Endothelial cell of umbilical vein (primary cell): ENCODE data around the gene F5. TPM values are rescaled to one million over a fixed set of nuclear protein-coding genes. Genes with fewer than 3 reads are reported as not detected.

ENCODE experiments used
- BruUV-seq: library from RNA; stranded (reverse); fragments of 400-500 nt; replicated peaks from 2 replicates; lab custom pipeline; 2021; lab: Mats Ljungman, UMichigan
- CTCF ChIA-PET: fragments of 300-600, 350-600 bp; sonication (Branson Sonifier 250); formaldehyde crosslinking; loops from one replicate; lab custom pipeline; 2021; ENCODE audit warnings: antibody characterized with exemption, inconsistent platforms; lab: Charles Lee
- POLR2A ChIA-PET: fragments of 300-600, 350-600 bp; sonication (Branson Sonifier 250); formaldehyde crosslinking; loops from one replicate; lab custom pipeline; 2021; ENCODE audit warnings: antibody characterized with exemption, inconsistent platforms; lab: Charles Lee
- DNase-seq: peaks from one replicate; pipeline ENCODE4 v3.0.0-alpha.2; 2011; ENCODE audit warnings: low read depth, low spot score
- FAIRE-seq: peaks from 2 replicates; lab custom pipeline; 2011; peaks lifted over from hg19 to GRCh38; lab: Jason Lieb, UNC
- H2AFZ ChIP-seq: 2 replicates; pipeline ENCODE4 v1.6.0; 2012; ENCODE audit warnings: low read depth, low read length, control low read depth, inconsistent platforms
- H3K27ac ChIP-seq: 2 replicates; pipeline ENCODE4 v1.5.1; 2011; ENCODE audit warnings: low read depth, mild to moderate bottlenecking, control low read depth, low read length, moderate library complexity; ENCODE audit not compliant: insufficient read depth
- H3K27me3 ChIP-seq, 2 experiments: 2 replicates each; pipeline versions ENCODE4 v1.6.0 to v1.6.1; 2011; ENCODE audit warnings: low read length in 2 of 2, mixed read lengths in 1 of 2; ENCODE audit not compliant: control insufficient read depth in 2 of 2, insufficient read depth in 2 of 2
- H3K36me3 ChIP-seq, 2 experiments: 2 replicates in 1 of 2; 3 replicates in 1 of 2; pipeline ENCODE4 v1.5.1; 2011; ENCODE audit warnings: low read length in 2 of 2, mild to moderate bottlenecking in 1 of 2, moderate library complexity in 1 of 2; ENCODE audit not compliant: control insufficient read depth in 2 of 2, insufficient read depth in 2 of 2; ENCODE audit errors: extremely low read depth in 1 of 2
- H3K4me1 ChIP-seq: 3 replicates; pipeline ENCODE4 v1.5.1; 2011; ENCODE audit warnings: mild to moderate bottlenecking, low read length; ENCODE audit not compliant: control insufficient read depth, insufficient read depth; ENCODE audit errors: extremely low read depth
- H3K4me2 ChIP-seq: 2 replicates; pipeline ENCODE4 v1.6.1; 2011; ENCODE audit warnings: low read length, control low read depth, mixed read lengths; ENCODE audit not compliant: insufficient read depth
- H3K4me3 ChIP-seq, 3 experiments: fragments of 200-600 bp in 1 of 3; sonication (generic), shearing (Covaris generic) in 1 of 3; replicated peaks in 1 of 3; 2 replicates each; pipeline ENCODE4 v1.5.1; 2011 to 2016; ENCODE audit warnings: control low read depth in 3 of 3, low read length in 3 of 3, mild to moderate bottlenecking in 2 of 3, inconsistent platforms in 1 of 3, low read depth in 1 of 3, moderate library complexity in 1 of 3; ENCODE audit not compliant: insufficient read depth in 1 of 3
- H3K79me2 ChIP-seq: 2 replicates; pipeline ENCODE4 v1.6.0; 2012; ENCODE audit warnings: low read length, inconsistent platforms; ENCODE audit not compliant: control insufficient read depth, insufficient read depth
- H3K9ac ChIP-seq: replicated peaks from 2 replicates; pipeline ENCODE3; 2011; ENCODE audit warnings: low read length, control low read depth; ENCODE audit not compliant: insufficient read depth; ENCODE audit errors: extremely low read depth
- H3K9me1 ChIP-seq: replicated peaks from 3 replicates; pipeline ENCODE4 v1.6.0; 2011; ENCODE audit warnings: mild to moderate bottlenecking, low read length; ENCODE audit not compliant: control insufficient read depth, insufficient read depth; ENCODE audit errors: extremely low read depth
- H3K9me3 ChIP-seq: replicated peaks from 2 replicates; pipeline ENCODE4 v1.5.1; 2012; ENCODE audit warnings: low read length, inconsistent platforms; ENCODE audit not compliant: control insufficient read depth, insufficient read depth
- H4K20me1 ChIP-seq: replicated peaks from 2 replicates; pipeline ENCODE3; 2011; ENCODE audit warnings: mild to moderate bottlenecking, low read length; ENCODE audit not compliant: control insufficient read depth, insufficient read depth; ENCODE audit errors: extremely low read depth
- CTCF ChIP-seq, 2 donors: IDR thresholded peaks; 1 replicate in 1 of 2; 2 replicates in 1 of 2; pipeline ENCODE4 v1.5.1; 2011; ENCODE audit warnings: low read length in 2 of 2, mild to moderate bottlenecking in 2 of 2, moderate library complexity in 2 of 2, control low read depth in 1 of 2, inconsistent platforms in 1 of 2, low read depth in 1 of 2; ENCODE audit not compliant: insufficient read depth in 1 of 2; ENCODE audit errors: extremely low read depth in 1 of 2
- EZH2 ChIP-seq: IDR thresholded peaks from 2 replicates; pipeline ENCODE4 v1.6.1; 2012; ENCODE audit warnings: borderline replicate concordance, low read depth, mild to moderate bottlenecking, moderate library complexity, low read length, inconsistent platforms; ENCODE audit not compliant: severe bottlenecking
- FOS ChIP-seq: IDR thresholded peaks from 2 replicates; pipeline ENCODE4 v1.6.1; 2011; ENCODE audit warnings: mild to moderate bottlenecking, low read length, moderate library complexity, borderline replicate concordance; ENCODE audit not compliant: insufficient read depth
- GATA2 ChIP-seq: IDR thresholded peaks from 2 replicates; pipeline ENCODE4 v1.7.0; 2011; ENCODE audit warnings: low read depth, mild to moderate bottlenecking, moderate library complexity, mixed read lengths, low read length; ENCODE audit not compliant: insufficient read length, insufficient read depth
- JUN ChIP-seq: IDR thresholded peaks from 2 replicates; pipeline ENCODE4 v1.6.1; 2011; ENCODE audit warnings: borderline replicate concordance, low read depth; ENCODE audit not compliant: insufficient read length, insufficient read depth
- MAX ChIP-seq: IDR thresholded peaks from 2 replicates; pipeline ENCODE4 v1.6.1; 2011; ENCODE audit not compliant: insufficient read depth, insufficient read length
- MYC ChIP-seq: IDR thresholded peaks from one replicate; pipeline ENCODE4 v1.6.1; 2011; ENCODE audit warnings: mild to moderate bottlenecking, low read depth, low read length
- POLR2A ChIP-seq: IDR thresholded peaks from 2 replicates; pipeline ENCODE4 v1.6.1; 2012; ENCODE audit warnings: low read depth, mild to moderate bottlenecking, control low read depth, low read length
- POLR2AphosphoS5 ChIP-seq: IDR thresholded peaks from 2 replicates; pipeline ENCODE4 v1.6.1; 2012; ENCODE audit warnings: low read depth, mild to moderate bottlenecking, control low read depth, low read length, moderate library complexity; ENCODE audit not compliant: insufficient read depth
- dilution Hi-C: fragments of 300-500 bp; cut with MboI; formaldehyde crosslinking; loops from one replicate; pipeline ENCODE4 v1.15.0; 2019; ENCODE audit warnings: low sequenced_read_pairs; ENCODE audit not compliant: extremely low pct_ligation_motif_present
- intact Hi-C: fragments of 100-400 bp; cut with micrococcal nuclease; formaldehyde crosslinking; loops from one replicate; pipeline ENCODE4 v1.10.0; 2022
- polyA plus RNA-seq, 4 experiments: library from polyadenylated mRNA; depleted of rRNA in 3 of 4; stranded (reverse) in 3 of 4; unstranded in 1 of 4; fragments of >200 nt; gene quantifications; 2 replicates each; pipeline versions ENCODE4 v1.2.1 to v1.2.3, GENCODE V29; 2011 to 2012; ENCODE audit warnings: missing spikeins in 1 of 4
- total RNA-seq: library from RNA; stranded (reverse); gene quantifications from 2 replicates; pipeline ENCODE4 v1.2.3, GENCODE V29; 2021

F5 gene
- total and polyA plus RNA-seq, 2 donors (not counting 3 experiments of a cell fraction or from before 2014, with no cell fraction given), result not detected

- no peak overlapping the region for H3K4me2 ChIP-seq
- FAIRE-seq (no peak), DNase-seq (no peak)
- no peak overlapping the region for H2AFZ ChIP-seq
- no peaks in the 10 kb centered on the region for H3K79me2 ChIP-seq
- intact Hi-C loops, result no loop called here
- CTCF ChIA-PET, result no interaction called here
- dilution Hi-C loops, result no loop called here
- no peaks in the 10 kb centered on the region for H3K9me1 ChIP-seq
- BruUV-seq, result no TSS peak
- no peak overlapping the region for H3K27ac ChIP-seq
- no peaks in the 10 kb centered on the region for H3K4me1 ChIP-seq
- TF ChIP-seq CTCF (IDR thresholded peaks at IDR 0.05; ENCODE audit: extremely low read depth in 1 of 2, insufficient read depth in 1 of 2, low read depth in 1 of 2, low read length in 2 of 2), result no peak
- no peak for TF ChIP-seq GATA2
- TF ChIP-seq FOS, result no peak
- no peak for TF ChIP-seq MYC
- H3K9ac ChIP-seq, result no peak overlapping the region
- no peaks in the 10 kb centered on the region for H3K9me3 ChIP-seq
- H4K20me1 ChIP-seq, result no peaks in the 10 kb centered on the region
- POLR2A ChIA-PET, result no interaction called here
- no peaks in the 10 kb centered on the region for H3K36me3 ChIP-seq
- no peak overlapping the region for H3K4me3 ChIP-seq
- H3K27me3 ChIP-seq, result peaks cover 3 to 6% of the 10 kb centered on the region in 2 experiments
Measured at GRCh38 chr1:169590932-169591331, 4.7 kb upstream of the F5 start.

- H3K4me3 ChIP-seq, result no peak overlapping the region
- intact Hi-C loops (no loop called here), dilution Hi-C loops (no loop called here)
- H3K9me3 ChIP-seq, result no peaks in the 10 kb centered on the region
- DNase-seq (no peak), FAIRE-seq (no peak)
- TF ChIP-seq CTCF (IDR thresholded peaks at IDR 0.05; ENCODE audit: extremely low read depth in 1 of 2, insufficient read depth in 1 of 2, low read depth in 1 of 2, low read length in 2 of 2) (no peak), EZH2 (no peak), MYC (no peak), POLR2AphosphoS5 (no peak), GATA2 (no peak), JUN (no peak), MAX (no peak), POLR2A (no peak), FOS (no peak)
- no peaks in the 10 kb centered on the region for H4K20me1 ChIP-seq
- H3K27ac ChIP-seq, result no peak overlapping the region
- no peaks in the 10 kb centered on the region for H3K36me3 ChIP-seq
- peaks cover 6 to 7% of the 10 kb centered on the region in 2 experiments for H3K27me3 ChIP-seq
- no peak overlapping the region for H3K4me2 ChIP-seq
- H2AFZ ChIP-seq, result no peak overlapping the region
- no TSS peak for BruUV-seq
- no peak overlapping the region for H3K9ac ChIP-seq
- no peaks in the 10 kb centered on the region for H3K79me2 ChIP-seq
- H3K4me1 ChIP-seq, result no peaks in the 10 kb centered on the region
- CTCF ChIA-PET, result no interaction called here
- no peaks in the 10 kb centered on the region for H3K9me1 ChIP-seq
- POLR2A ChIA-PET, result no interaction called here
Measured at GRCh38 chr1:169588785-169589485, 2.7 kb upstream of the F5 start.
